GM19023 (cell line): Measurements from ENCODE around the gene TAGLN2.

Source experiments
- ATAC-seq: cut with Tn5 transposase; IDR thresholded peaks from one replicate; pipeline ENCODE4 v1.9.1; 2021; ENCODE audit warnings: mild to moderate bottlenecking, moderate library complexity; ENCODE audit not compliant: unreplicated experiment

The TAGLN2 gene

GRCh38 chr1:159936273-159936904, 11.1 kb upstream of the TAGLN2 start:
- no peak for ATAC-seq

- ATAC-seq, result no peak
Observed at GRCh38 chr1:159935719-159936272, 10.5 kb upstream of the TAGLN2 start.

- no peak for ATAC-seq
Observed at GRCh38 chr1:159935305-159935704, 10.0 kb upstream of the TAGLN2 start.

GRCh38 chr1:159934136-159935039, 9.1 kb upstream of the TAGLN2 start:
- no peak for ATAC-seq

- ATAC-seq, result no peak
Observed at GRCh38 chr1:159933347-159933746, 8.0 kb upstream of the TAGLN2 start.

- ATAC-seq, result no peak
Observed at GRCh38 chr1:159932296-159933285, 7.3 kb upstream of the TAGLN2 start.

GRCh38 chr1:159931795-159932173, 6.5 kb upstream of the TAGLN2 start:
- no peak for ATAC-seq

GRCh38 chr1:159931101-159931794, 5.9 kb upstream of the TAGLN2 start:
- ATAC-seq, result no peak

- ATAC-seq, result no peak
Observed at GRCh38 chr1:159930634-159931033, 5.3 kb upstream of the TAGLN2 start.

- ATAC-seq, result no peak
Observed at GRCh38 chr1:159930216-159930615, 4.9 kb upstream of the TAGLN2 start.

- no peak for ATAC-seq
Observed at GRCh38 chr1:159929155-159930051, 4.1 kb upstream of the TAGLN2 start.

- ATAC-seq, result no peak
Observed at GRCh38 chr1:159928491-159929050, 3.3 kb upstream of the TAGLN2 start.

GRCh38 chr1:159927849-159928431, 2.6 kb upstream of the TAGLN2 start:
- ATAC-seq, result no peak

- ATAC-seq, result no peak
Observed at GRCh38 chr1:159927211-159927848, 2.0 kb upstream of the TAGLN2 start.

- no peak for ATAC-seq
Observed at GRCh38 chr1:159925719-159926078, 392 bp upstream of the TAGLN2 start.

- ATAC-seq, result no peak
Observed at GRCh38 chr1:159924025-159924790, 1.1 kb downstream of the TAGLN2 start.
